HepG2 (cell line): ENCODE measurements around the gene PFN1. TPM values are rescaled to one million over a fixed set of nuclear protein-coding genes. Genes with fewer than 3 reads are reported as not detected.

Experiments
- CENPX ChIP-seq: sonication (generic); formaldehyde crosslinking; IDR thresholded peaks from 2 replicates; pipeline ENCODE4 v1.9.0; 2021; ENCODE audit warnings: mild to moderate bottlenecking, missing genetic modification reagents, moderate library complexity
- CHCHD3 ChIP-seq: sonication (generic); formaldehyde crosslinking; IDR thresholded peaks from 2 replicates; pipeline ENCODE4 v1.8.0; 2022; ENCODE audit warnings: mild to moderate bottlenecking, missing genetic modification reagents, moderate library complexity
- CHD4 ChIP-seq: fragments of 200-600 bp; sonication (generic); IDR thresholded peaks from 2 replicates; pipeline ENCODE4 v1.7.0; 2017; ENCODE audit warnings: mild to moderate bottlenecking, low read length, borderline replicate concordance
- GATAD1 ChIP-seq: IDR thresholded peaks from 2 replicates; pipeline ENCODE4 v1.6.1; 2016; ENCODE audit warnings: missing genetic modification reagents, missing compliant biosample characterization
- HES4 ChIP-seq: sonication (generic); formaldehyde crosslinking; IDR thresholded peaks from 2 replicates; pipeline ENCODE4 v1.9.0; 2021; ENCODE audit warnings: mild to moderate bottlenecking, missing genetic modification reagents, borderline replicate concordance
- IRF2 ChIP-seq: IDR thresholded peaks from 2 replicates; pipeline ENCODE4 v1.6.1; 2018; ENCODE audit warnings: missing genetic modification reagents, missing compliant biosample characterization
- JUNB ChIP-seq: sonication (generic); formaldehyde crosslinking; IDR thresholded peaks from 2 replicates; pipeline ENCODE4 v1.8.0; 2022; ENCODE audit warnings: missing genetic modification reagents, mild to moderate bottlenecking, borderline replicate concordance
- KDM2A ChIP-seq: sonication (generic); formaldehyde crosslinking; IDR thresholded peaks from 2 replicates; pipeline ENCODE4 v1.4.0; 2020; ENCODE audit warnings: low read depth, missing genetic modification reagents, borderline replicate concordance
- MEIS1 ChIP-seq: sonication (generic); formaldehyde crosslinking; IDR thresholded peaks from 2 replicates; pipeline ENCODE4 v1.9.0; 2021; ENCODE audit warnings: mild to moderate bottlenecking, missing genetic modification reagents, moderate library complexity, borderline replicate concordance
- NR2F6 ChIP-seq, 2 experiments: IDR thresholded peaks; 2 replicates each; pipeline ENCODE4 v1.6.1; 2016; ENCODE audit warnings: antibody characterized with exemption in 1 of 2, mild to moderate bottlenecking in 1 of 2
- PAX8 ChIP-seq: sonication (generic); formaldehyde crosslinking; IDR thresholded peaks from 2 replicates; pipeline ENCODE4 v1.8.0; 2022; ENCODE audit warnings: mild to moderate bottlenecking, missing genetic modification reagents, borderline replicate concordance
- POLR2A ChIP-seq, 2 experiments: IDR thresholded peaks; 2 replicates each; pipeline ENCODE4 v1.6.1; 2011; ENCODE audit warnings: low read depth in 2 of 2, low read length in 2 of 2, mild to moderate bottlenecking in 1 of 2, moderate library complexity in 1 of 2; ENCODE audit not compliant: insufficient read depth in 1 of 2
- POLR2AphosphoS2 ChIP-seq: IDR thresholded peaks from 2 replicates; pipeline ENCODE4 v1.6.1; 2011; ENCODE audit warnings: low read depth, low read length, improper control_type of control experiment
- POLR2G ChIP-seq: fragments of 200-400 bp; formaldehyde crosslinking; IDR thresholded peaks from 2 replicates; pipeline ENCODE4 v1.6.1; 2018; ENCODE audit warnings: mild to moderate bottlenecking, low read depth, low read length, moderate library complexity
- REPIN1 ChIP-seq: sonication (generic); formaldehyde crosslinking; IDR thresholded peaks from 2 replicates; pipeline ENCODE4 v1.8.0; 2022; ENCODE audit warnings: missing genetic modification reagents, low read depth, mild to moderate bottlenecking, borderline replicate concordance
- ZC3H4 ChIP-seq: sonication (generic); formaldehyde crosslinking; IDR thresholded peaks from 2 replicates; pipeline ENCODE4 v1.4.0; 2020; ENCODE audit warnings: missing genetic modification reagents, borderline replicate concordance
- ZNF317 ChIP-seq: sonication (generic); formaldehyde crosslinking; IDR thresholded peaks from 2 replicates; pipeline ENCODE4 v1.5.0; 2020; ENCODE audit warnings: mild to moderate bottlenecking, missing genetic modification reagents
- ZNF446 ChIP-seq: sonication (generic); formaldehyde crosslinking; IDR thresholded peaks from 2 replicates; pipeline ENCODE4 v1.5.0; 2020; ENCODE audit warnings: mild to moderate bottlenecking, missing genetic modification reagents
- ZNF572 ChIP-seq: sonication (generic); formaldehyde crosslinking; IDR thresholded peaks from 2 replicates; pipeline ENCODE4 v1.5.1; 2020; ENCODE audit warnings: mild to moderate bottlenecking, missing genetic modification reagents
- ZNF747 ChIP-seq: sonication (generic); formaldehyde crosslinking; IDR thresholded peaks from 2 replicates; pipeline ENCODE4 v1.8.1; 2023; ENCODE audit warnings: missing genetic modification reagents, mild to moderate bottlenecking, borderline replicate concordance
- ZNF883 ChIP-seq: sonication (generic); formaldehyde crosslinking; IDR thresholded peaks from 2 replicates; pipeline ENCODE4 v1.5.1; 2020; ENCODE audit warnings: mild to moderate bottlenecking, missing genetic modification reagents; ENCODE audit errors: not compliant biosample characterization
- polyA plus RNA-seq, 8 experiments: library from polyadenylated mRNA; depleted of rRNA in 3 of 8; stranded (reverse) in 7 of 8; unstranded in 1 of 8; fragments of >200 nt; fragmentation: Illumina TruSeq in 4 of 8; extraction: Trizol in 4 of 8; gene quantifications; 2 replicates each; pipeline versions ENCODE4 v1.2.1 to v1.2.3, GENCODE V29; 2011 to 2016; ENCODE audit warnings: low read depth in 4 of 8, missing spikeins in 1 of 8, mixed read lengths in 1 of 8; ENCODE audit not compliant: insufficient read depth in 1 of 8
- total RNA-seq, 5 experiments: library from RNA; depleted of rRNA; stranded (reverse); fragments of >200 nt; fragmentation: Illumina TruSeq; extraction: Trizol; gene quantifications; 2 replicates each; pipeline ENCODE4 v1.2.3, GENCODE V29; 2016; ENCODE audit warnings: low read depth in 1 of 5
- TF ChIP-seq, protein P1 (sequence below): sonication (generic); formaldehyde crosslinking; IDR thresholded peaks from 2 replicates; pipeline ENCODE4 v1.4.0; 2020; ENCODE audit warnings: missing genetic modification reagents
- TF ChIP-seq, protein P2 (sequence below): sonication (generic); formaldehyde crosslinking; IDR thresholded peaks from 2 replicates; pipeline ENCODE4 v1.4.0; 2020; ENCODE audit warnings: mild to moderate bottlenecking, missing genetic modification reagents
- TF ChIP-seq, protein P3 (sequence below): sonication (generic); formaldehyde crosslinking; IDR thresholded peaks from 2 replicates; pipeline ENCODE4 v1.5.0; 2020; ENCODE audit warnings: missing genetic modification reagents, mild to moderate bottlenecking, borderline replicate concordance

The PFN1 gene
- total and polyA plus RNA-seq, 2 of the 13 experiments (the other 11 are each of a cell fraction or from before 2014, with no cell fraction given) = 494 to 613 TPM

DNA sequence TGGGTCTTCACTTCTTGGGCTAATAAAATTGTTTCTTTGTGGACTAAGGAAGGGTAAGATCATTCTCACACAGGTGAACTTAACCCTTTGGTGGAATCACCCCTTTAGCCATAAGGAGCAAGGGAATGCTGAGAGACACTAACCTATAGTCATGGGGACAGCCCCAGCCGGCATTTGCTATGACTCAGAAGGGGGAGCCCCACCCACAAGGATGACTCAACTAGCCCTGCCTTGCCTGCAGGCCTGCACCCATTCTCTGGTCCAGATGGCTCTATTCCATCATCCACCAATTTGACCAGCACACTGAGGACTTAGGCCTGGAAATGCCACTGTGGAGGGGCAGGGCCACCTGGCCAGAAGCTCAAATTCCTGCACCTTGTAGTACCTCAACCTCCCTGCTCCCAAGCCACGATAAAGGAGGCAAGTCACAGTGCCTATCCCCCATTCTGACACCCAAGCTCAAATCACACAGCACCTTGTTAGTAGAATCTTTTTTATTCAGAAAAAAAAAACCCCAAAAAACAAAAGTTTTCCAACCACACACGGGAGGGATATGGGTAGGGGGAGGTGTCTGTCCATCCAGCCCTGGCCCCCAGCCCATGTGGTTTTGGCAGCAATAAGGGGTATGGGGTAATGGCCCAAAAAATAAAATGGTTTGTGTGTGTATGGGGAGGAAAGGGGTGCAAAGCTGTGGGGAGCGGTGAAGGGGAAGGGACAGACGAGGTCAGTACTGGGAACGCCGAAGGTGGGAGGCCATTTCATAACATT is 3.0 kb downstream of the PFN1 start (continued):
- TF ChIP-seq, protein P1, sequence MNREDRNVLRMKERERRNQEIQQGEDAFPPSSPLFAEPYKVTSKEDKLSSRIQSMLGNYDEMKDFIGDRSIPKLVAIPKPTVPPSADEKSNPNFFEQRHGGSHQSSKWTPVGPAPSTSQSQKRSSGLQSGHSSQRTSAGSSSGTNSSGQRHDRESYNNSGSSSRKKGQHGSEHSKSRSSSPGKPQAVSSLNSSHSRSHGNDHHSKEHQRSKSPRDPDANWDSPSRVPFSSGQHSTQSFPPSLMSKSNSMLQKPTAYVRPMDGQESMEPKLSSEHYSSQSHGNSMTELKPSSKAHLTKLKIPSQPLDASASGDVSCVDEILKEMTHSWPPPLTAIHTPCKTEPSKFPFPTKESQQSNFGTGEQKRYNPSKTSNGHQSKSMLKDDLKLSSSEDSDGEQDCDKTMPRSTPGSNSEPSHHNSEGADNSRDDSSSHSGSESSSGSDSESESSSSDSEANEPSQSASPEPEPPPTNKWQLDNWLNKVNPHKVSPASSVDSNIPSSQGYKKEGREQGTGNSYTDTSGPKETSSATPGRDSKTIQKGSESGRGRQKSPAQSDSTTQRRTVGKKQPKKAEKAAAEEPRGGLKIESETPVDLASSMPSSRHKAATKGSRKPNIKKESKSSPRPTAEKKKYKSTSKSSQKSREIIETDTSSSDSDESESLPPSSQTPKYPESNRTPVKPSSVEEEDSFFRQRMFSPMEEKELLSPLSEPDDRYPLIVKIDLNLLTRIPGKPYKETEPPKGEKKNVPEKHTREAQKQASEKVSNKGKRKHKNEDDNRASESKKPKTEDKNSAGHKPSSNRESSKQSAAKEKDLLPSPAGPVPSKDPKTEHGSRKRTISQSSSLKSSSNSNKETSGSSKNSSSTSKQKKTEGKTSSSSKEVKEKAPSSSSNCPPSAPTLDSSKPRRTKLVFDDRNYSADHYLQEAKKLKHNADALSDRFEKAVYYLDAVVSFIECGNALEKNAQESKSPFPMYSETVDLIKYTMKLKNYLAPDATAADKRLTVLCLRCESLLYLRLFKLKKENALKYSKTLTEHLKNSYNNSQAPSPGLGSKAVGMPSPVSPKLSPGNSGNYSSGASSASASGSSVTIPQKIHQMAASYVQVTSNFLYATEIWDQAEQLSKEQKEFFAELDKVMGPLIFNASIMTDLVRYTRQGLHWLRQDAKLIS = no peak
- TF ChIP-seq POLR2AphosphoS2 (0 out of 2 replicates have a peak, but pooled peaks have one; percentile 64), ZNF317 (CRISPR knock-in tag) (no peak), CHD4 (no peak), KDM2A (CRISPR knock-in tag) (0 out of 2 replicates have a peak, but pooled peaks have one; percentile 28), JUNB (CRISPR knock-in tag) (no peak), GATAD1 (CRISPR knock-in tag) (no peak), CHCHD3 (CRISPR knock-in tag) (0 out of 2 replicates have a peak, but pooled peaks have one; percentile 4), HES4 (CRISPR knock-in tag) (no peak), ZC3H4 (CRISPR knock-in tag) (0 out of 2 replicates have a peak, but pooled peaks have one; percentile 49), ZNF446 (no peak), ZNF747 (CRISPR knock-in tag) (no peak), REPIN1 (CRISPR knock-in tag) (no peak), NR2F6 (IDR thresholded peaks at IDR 0.05) (no peak), NR2F6 (CRISPR knock-in tag; IDR thresholded peaks at IDR 0.05) (0 out of 2 replicates have a peak, but pooled peaks have one; percentile 15), IRF2 (no peak), POLR2A (IDR thresholded peaks at IDR 0.05; ENCODE audit: insufficient read depth in 1 of 2, low read depth in 2 of 2, low read length in 2 of 2) (peak in 1 of 2 experiments; percentile 73; a peak in 2 of 4 replicates), ZNF883 (CRISPR knock-in tag) (no peak), POLR2G (peak; percentile 53), ZNF572 (no peak), CENPX (CRISPR knock-in tag) (no peak), PAX8 (CRISPR knock-in tag) (no peak), MEIS1 (CRISPR knock-in tag) (no peak)
- TF ChIP-seq, protein P2, sequence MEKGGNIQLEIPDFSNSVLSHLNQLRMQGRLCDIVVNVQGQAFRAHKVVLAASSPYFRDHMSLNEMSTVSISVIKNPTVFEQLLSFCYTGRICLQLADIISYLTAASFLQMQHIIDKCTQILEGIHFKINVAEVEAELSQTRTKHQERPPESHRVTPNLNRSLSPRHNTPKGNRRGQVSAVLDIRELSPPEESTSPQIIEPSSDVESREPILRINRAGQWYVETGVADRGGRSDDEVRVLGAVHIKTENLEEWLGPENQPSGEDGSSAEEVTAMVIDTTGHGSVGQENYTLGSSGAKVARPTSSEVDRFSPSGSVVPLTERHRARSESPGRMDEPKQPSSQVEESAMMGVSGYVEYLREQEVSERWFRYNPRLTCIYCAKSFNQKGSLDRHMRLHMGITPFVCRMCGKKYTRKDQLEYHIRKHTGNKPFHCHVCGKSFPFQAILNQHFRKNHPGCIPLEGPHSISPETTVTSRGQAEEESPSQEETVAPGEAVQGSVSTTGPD = no peak
- TF ChIP-seq, protein P3, sequence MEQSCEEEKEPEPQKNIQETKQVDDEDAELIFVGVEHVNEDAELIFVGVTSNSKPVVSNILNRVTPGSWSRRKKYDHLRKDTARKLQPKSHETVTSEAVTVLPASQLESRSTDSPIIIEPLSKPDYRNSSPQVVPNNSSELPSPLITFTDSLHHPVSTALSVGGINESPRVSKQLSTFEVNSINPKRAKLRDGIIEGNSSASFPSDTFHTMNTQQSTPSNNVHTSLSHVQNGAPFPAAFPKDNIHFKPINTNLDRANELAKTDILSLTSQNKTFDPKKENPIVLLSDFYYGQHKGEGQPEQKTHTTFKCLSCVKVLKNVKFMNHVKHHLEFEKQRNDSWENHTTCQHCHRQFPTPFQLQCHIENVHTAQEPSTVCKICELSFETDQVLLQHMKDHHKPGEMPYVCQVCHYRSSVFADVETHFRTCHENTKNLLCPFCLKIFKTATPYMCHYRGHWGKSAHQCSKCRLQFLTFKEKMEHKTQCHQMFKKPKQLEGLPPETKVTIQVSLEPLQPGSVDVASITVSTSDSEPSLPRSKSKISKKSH (CRISPR knock-in tag) = no peak
